C4-2B (cell line): Measurements from ENCODE around the gene TMBIM1.

Experiments
- ZFX ChIP-seq: fragments of 450-650 bp; IDR thresholded peaks from 2 replicates; pipeline ENCODE4 v1.6.1; 2017
- TF ChIP-seq, protein P1 (sequence below): fragments of 450-650 bp; conservative IDR thresholded peaks from 2 replicates; pipeline ENCODE4 v1.5.1; 2017; ENCODE audit warnings: mild to moderate bottlenecking

DNA sequence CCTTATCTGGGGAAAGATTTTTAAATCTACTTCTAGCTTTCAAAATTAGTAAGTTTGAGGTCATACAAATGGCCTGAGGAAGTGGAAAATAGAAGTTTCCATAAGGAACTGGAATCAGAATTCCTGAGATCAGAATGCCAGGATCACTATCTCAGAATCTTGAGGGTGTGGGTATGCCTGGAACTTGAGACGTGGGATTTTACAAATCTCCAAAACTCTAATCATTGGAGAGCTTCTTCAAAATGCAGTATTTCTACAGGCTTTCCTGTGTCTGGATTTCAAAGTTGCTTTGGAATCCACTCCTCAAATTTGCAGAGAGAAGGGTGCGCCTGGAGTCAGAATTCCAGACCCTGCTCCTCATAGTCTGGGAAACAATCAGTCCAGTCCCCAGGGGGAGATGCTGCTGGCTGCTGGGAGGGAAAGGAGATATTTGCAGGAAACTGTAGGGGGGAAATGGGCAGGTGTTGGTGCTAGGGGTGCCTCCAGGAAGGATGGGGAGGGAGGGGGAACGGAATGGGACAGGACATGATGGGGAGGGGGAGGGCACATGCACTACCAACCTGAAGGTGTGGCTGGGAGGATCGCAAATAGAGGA, 33.4 kb upstream of the TMBIM1 start:
- TF ChIP-seq, protein P1, sequence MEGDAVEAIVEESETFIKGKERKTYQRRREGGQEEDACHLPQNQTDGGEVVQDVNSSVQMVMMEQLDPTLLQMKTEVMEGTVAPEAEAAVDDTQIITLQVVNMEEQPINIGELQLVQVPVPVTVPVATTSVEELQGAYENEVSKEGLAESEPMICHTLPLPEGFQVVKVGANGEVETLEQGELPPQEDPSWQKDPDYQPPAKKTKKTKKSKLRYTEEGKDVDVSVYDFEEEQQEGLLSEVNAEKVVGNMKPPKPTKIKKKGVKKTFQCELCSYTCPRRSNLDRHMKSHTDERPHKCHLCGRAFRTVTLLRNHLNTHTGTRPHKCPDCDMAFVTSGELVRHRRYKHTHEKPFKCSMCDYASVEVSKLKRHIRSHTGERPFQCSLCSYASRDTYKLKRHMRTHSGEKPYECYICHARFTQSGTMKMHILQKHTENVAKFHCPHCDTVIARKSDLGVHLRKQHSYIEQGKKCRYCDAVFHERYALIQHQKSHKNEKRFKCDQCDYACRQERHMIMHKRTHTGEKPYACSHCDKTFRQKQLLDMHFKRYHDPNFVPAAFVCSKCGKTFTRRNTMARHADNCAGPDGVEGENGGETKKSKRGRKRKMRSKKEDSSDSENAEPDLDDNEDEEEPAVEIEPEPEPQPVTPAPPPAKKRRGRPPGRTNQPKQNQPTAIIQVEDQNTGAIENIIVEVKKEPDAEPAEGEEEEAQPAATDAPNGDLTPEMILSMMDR, result no peak
- TF ChIP-seq ZFX, result no peak
